Measurements from ENCODE around the gene UBE2G2. TPM values are rescaled to one million over a fixed set of nuclear protein-coding genes. Genes with fewer than 3 reads are reported as not detected.

The UBE2G2 gene
- total and polyA plus RNA-seq, 2 donors (not counting 3 experiments of a cell fraction or from before 2014, with no cell fraction given) = 95.0 to 114 TPM

GRCh38 chr21:44835647-44835973 is 34.0 kb upstream of the UBE2G2 start:
- TF ChIP-seq JUN (IDR thresholded peaks at IDR 0.05; ENCODE audit: borderline replicate concordance, insufficient read depth, insufficient read length, low read depth) = no peak
- no peak for TF ChIP-seq CTCF (IDR thresholded peaks at IDR 0.05; ENCODE audit: extremely low read depth in 1 of 2, insufficient read depth in 1 of 2, low read depth in 1 of 2, low read length in 2 of 2)
- no peak for TF ChIP-seq FOS (IDR thresholded peaks at IDR 0.05; ENCODE audit: borderline replicate concordance, insufficient read depth, low read length)
- no peak for TF ChIP-seq GATA2 (IDR thresholded peaks at IDR 0.05; ENCODE audit: insufficient read depth, insufficient read length, low read depth, low read length)
- TF ChIP-seq POLR2AphosphoS5 (IDR thresholded peaks at IDR 0.05; ENCODE audit: insufficient read depth, low read depth, low read length) = no peak
- Histone ChIP-seq H3K4me2 (ENCODE audit: insufficient read depth, low read length) (no peak overlapping the region), H3K4me3 (replicated peaks in 1 of 3; ENCODE audit: insufficient read depth in 1 of 3, low read depth in 1 of 3, low read length in 3 of 3) (no peak overlapping the region), H4K20me1 (replicated peaks; ENCODE audit: control insufficient read depth, extremely low read depth, insufficient read depth, low read length) (no peaks in the 10 kb centered on the region), H3K27me3 (ENCODE audit: control insufficient read depth in 2 of 2, insufficient read depth in 2 of 2, low read length in 2 of 2) (peaks cover 0 to 3% of the 10 kb centered on the region in 2 experiments), H2AFZ (ENCODE audit: low read depth, low read length) (no peak overlapping the region), H3K79me2 (ENCODE audit: control insufficient read depth, insufficient read depth, low read length) (no peaks in the 10 kb centered on the region), H3K4me1 (ENCODE audit: control insufficient read depth, extremely low read depth, insufficient read depth, low read length) (no peaks in the 10 kb centered on the region), H3K9me1 (replicated peaks; ENCODE audit: control insufficient read depth, extremely low read depth, insufficient read depth, low read length) (no peaks in the 10 kb centered on the region), H3K27ac (ENCODE audit: insufficient read depth, low read depth, low read length) (no peak overlapping the region), H3K9ac (replicated peaks; ENCODE audit: extremely low read depth, insufficient read depth, low read length) (no peak overlapping the region), H3K9me3 (replicated peaks; ENCODE audit: control insufficient read depth, insufficient read depth, low read length) (no peaks in the 10 kb centered on the region), H3K36me3 (ENCODE audit: control insufficient read depth in 2 of 2, extremely low read depth in 1 of 2, insufficient read depth in 2 of 2, low read length in 2 of 2) (no peaks in the 10 kb centered on the region)
- BruUV-seq (replicated peaks) = no TSS peak
- dilution Hi-C loops (cut with MboI; ENCODE audit: extremely low pct_ligation_motif_present, low sequenced_read_pairs) (no loop called here), intact Hi-C loops (cut with micrococcal nuclease) (no loop called here)
- DNase-seq (ENCODE audit: low read depth, low spot score) = no peak
- FAIRE-seq = no peak
- ChIA-PET CTCF (no interaction called here), POLR2A (no interaction called here)
